Spleen (tissue), 7 donors: Measurements from ENCODE around the gene CALN1.

Experiments used
- POLR2A ChIP-seq, 3 donors: fragments of 450-650 bp; IDR thresholded peaks; one replicate each; pipeline ENCODE4 v1.5.1; 2017; ENCODE audit warnings: antibody characterized with exemption in 3 of 3, mild to moderate bottlenecking in 1 of 3
- POLR2AphosphoS5 ChIP-seq, 3 donors: sonication (generic); formaldehyde crosslinking; IDR thresholded peaks; one replicate each; pipeline ENCODE4 v1.5.1; 2017; ENCODE audit warnings: antibody characterized with exemption in 3 of 3
- TF ChIP-seq, protein P1 (sequence below), 11 experiments: fragments of 200-600 bp in 7 of 11; fragments of 450-650 bp in 4 of 11; sonication (generic) in 4 of 11; IDR thresholded peaks in 8 of 11; conservative IDR thresholded peaks in 3 of 11; 1 replicate in 7 of 11; 2 replicates in 4 of 11; pipeline versions ENCODE4 v1.4.0 to v1.8.0; 2016 to 2021; ENCODE audit warnings: antibody characterized with exemption in 11 of 11, inconsistent platforms in 4 of 11, mild to moderate bottlenecking in 1 of 11
- donor health status: DM: no; HTN: no; CAD: no; lungs with moderate emphysema.
- donor health status: DM: no; HTN: no; CAD: no.
- donor health status: DM: no; HTN: no; CAD: no.

- TF ChIP-seq POLR2AphosphoS5 (IDR thresholded peaks at IDR 0.05) (no peak), POLR2A (IDR thresholded peaks at IDR 0.05) (no peak)
- TF ChIP-seq, protein P1, sequence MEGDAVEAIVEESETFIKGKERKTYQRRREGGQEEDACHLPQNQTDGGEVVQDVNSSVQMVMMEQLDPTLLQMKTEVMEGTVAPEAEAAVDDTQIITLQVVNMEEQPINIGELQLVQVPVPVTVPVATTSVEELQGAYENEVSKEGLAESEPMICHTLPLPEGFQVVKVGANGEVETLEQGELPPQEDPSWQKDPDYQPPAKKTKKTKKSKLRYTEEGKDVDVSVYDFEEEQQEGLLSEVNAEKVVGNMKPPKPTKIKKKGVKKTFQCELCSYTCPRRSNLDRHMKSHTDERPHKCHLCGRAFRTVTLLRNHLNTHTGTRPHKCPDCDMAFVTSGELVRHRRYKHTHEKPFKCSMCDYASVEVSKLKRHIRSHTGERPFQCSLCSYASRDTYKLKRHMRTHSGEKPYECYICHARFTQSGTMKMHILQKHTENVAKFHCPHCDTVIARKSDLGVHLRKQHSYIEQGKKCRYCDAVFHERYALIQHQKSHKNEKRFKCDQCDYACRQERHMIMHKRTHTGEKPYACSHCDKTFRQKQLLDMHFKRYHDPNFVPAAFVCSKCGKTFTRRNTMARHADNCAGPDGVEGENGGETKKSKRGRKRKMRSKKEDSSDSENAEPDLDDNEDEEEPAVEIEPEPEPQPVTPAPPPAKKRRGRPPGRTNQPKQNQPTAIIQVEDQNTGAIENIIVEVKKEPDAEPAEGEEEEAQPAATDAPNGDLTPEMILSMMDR (IDR thresholded peaks at IDR 0.05 in 8 of 11, conservative IDR thresholded peaks at IDR 0.05 in 3 of 11): no peak
Observed at GRCh38 chr7:71785216-71785615, 626.9 kb downstream of the CALN1 start.
